ENCODE measurements around the gene P2RX5.
"Not testable (repeated sequence)": the region's sequence is repeated elsewhere in the genome, so short reads cannot be mapped to it uniquely, and the experiment has no call there.

The P2RX5 gene

GRCh38 chr17:3695723-3696411 is at the start of gene P2RX5:
Gene P2RX5 (minus strand): TSS chr17:3696155. CDS start chr17:3696005, 150 bp downstream.
- DNase-seq (ENCODE audit: low read depth in 1 of 2, low spot score in 1 of 2): peak in 1 of 2 donors; percentile 21

- no peak for DNase-seq (ENCODE audit: low read depth in 1 of 2, low spot score in 1 of 2)
Measured at GRCh38 chr17:3745071-3745470, 49.1 kb upstream of the P2RX5 start.

GRCh38 chr17:3744014-3744413 is 48.1 kb upstream of the P2RX5 start:
- DNase-seq (ENCODE audit: low read depth in 1 of 2, low spot score in 1 of 2): no peak

GRCh38 chr17:3740611-3741073 is 44.7 kb upstream of the P2RX5 start:
- DNase-seq (ENCODE audit: low read depth in 1 of 2, low spot score in 1 of 2): no peak

GRCh38 chr17:3739422-3740124 is 43.6 kb upstream of the P2RX5 start:
- no peak for DNase-seq (ENCODE audit: low read depth in 1 of 2, low spot score in 1 of 2)

- peak; percentile 40 to 63 for DNase-seq (ENCODE audit: low read depth in 1 of 2, low spot score in 1 of 2)
Measured at GRCh38 chr17:3738562-3739295, 42.8 kb upstream of the P2RX5 start.

- no peak for DNase-seq (ENCODE audit: low read depth in 1 of 2, low spot score in 1 of 2)
Measured at GRCh38 chr17:3735515-3735914, 39.6 kb upstream of the P2RX5 start.

GRCh38 chr17:3734911-3735276 is 38.9 kb upstream of the P2RX5 start:
- DNase-seq (ENCODE audit: low read depth in 1 of 2, low spot score in 1 of 2): not testable (repeated sequence)

GRCh38 chr17:3732210-3732621 is 36.3 kb upstream of the P2RX5 start:
- DNase-seq (ENCODE audit: low read depth in 1 of 2, low spot score in 1 of 2): no peak

- DNase-seq (ENCODE audit: low read depth in 1 of 2, low spot score in 1 of 2): no peak
Measured at GRCh38 chr17:3730881-3731429, 35.0 kb upstream of the P2RX5 start.

- no peak for DNase-seq (ENCODE audit: low read depth in 1 of 2, low spot score in 1 of 2)
Measured at GRCh38 chr17:3729881-3730280, 33.9 kb upstream of the P2RX5 start.

- not testable (repeated sequence) for DNase-seq (ENCODE audit: low read depth in 1 of 2, low spot score in 1 of 2)
Measured at GRCh38 chr17:3728099-3728498, 32.1 kb upstream of the P2RX5 start.

- DNase-seq (ENCODE audit: low read depth in 1 of 2, low spot score in 1 of 2): no peak
Measured at GRCh38 chr17:3727041-3727440, 31.1 kb upstream of the P2RX5 start.

GRCh38 chr17:3724378-3725077 is 28.6 kb upstream of the P2RX5 start:
- DNase-seq (ENCODE audit: low read depth in 1 of 2, low spot score in 1 of 2): no peak

- peak; percentile 84 to 85 for DNase-seq (ENCODE audit: low read depth in 1 of 2, low spot score in 1 of 2)
Measured at GRCh38 chr17:3723556-3724377, 27.8 kb upstream of the P2RX5 start, which contains the start of gene HASPIN. Gene HASPIN (plus strand): TSS chr17:3723903. CDS start chr17:3723936, 33 bp downstream.

- DNase-seq (ENCODE audit: low read depth in 1 of 2, low spot score in 1 of 2): no peak
Measured at GRCh38 chr17:3723188-3723555, 27.2 kb upstream of the P2RX5 start.

- DNase-seq (ENCODE audit: low read depth in 1 of 2, low spot score in 1 of 2): no peak
Measured at GRCh38 chr17:3722716-3723115, 26.8 kb upstream of the P2RX5 start.

GRCh38 chr17:3719265-3719664 is 23.3 kb upstream of the P2RX5 start:
- DNase-seq (ENCODE audit: low read depth in 1 of 2, low spot score in 1 of 2): no peak

- no peak for DNase-seq (ENCODE audit: low read depth in 1 of 2, low spot score in 1 of 2)
Measured at GRCh38 chr17:3718201-3718600, 22.2 kb upstream of the P2RX5 start.

GRCh38 chr17:3715296-3715695 is 19.3 kb upstream of the P2RX5 start:
- no peak for DNase-seq (ENCODE audit: low read depth in 1 of 2, low spot score in 1 of 2)

Data from activated CD4-positive, alpha-beta T cell treated with anti-CD3 and anti-CD28 coated beads, Interleukin-2, amount 50 U/mL, for 24 hours (primary cell).